ENCODE data around the gene MCC.
"Not testable (repeated sequence)": the region's sequence is repeated elsewhere in the genome, so short reads cannot be mapped to it uniquely, and the experiment has no call there.

The MCC gene

DNA sequence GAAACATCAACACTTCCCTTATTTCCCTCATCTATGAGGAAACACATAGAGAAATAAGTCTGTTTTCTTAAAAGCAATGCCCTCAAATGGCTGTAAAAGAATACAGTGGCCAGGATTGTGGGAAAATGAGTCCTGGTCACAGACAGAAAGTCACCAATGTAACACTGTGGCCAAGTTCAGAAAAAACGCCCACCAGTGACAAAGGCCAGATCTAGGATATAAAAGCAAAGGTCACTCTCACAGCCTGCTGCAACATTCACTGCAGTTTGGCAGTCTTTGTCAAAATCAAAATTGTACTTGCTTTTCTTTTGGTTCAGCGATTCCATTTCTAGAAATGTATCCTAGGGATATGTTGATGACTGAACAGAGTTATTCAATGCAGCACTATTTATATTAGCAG lies 84.0 kb downstream of the MCC start:
- TF ChIP-seq, protein P1, sequence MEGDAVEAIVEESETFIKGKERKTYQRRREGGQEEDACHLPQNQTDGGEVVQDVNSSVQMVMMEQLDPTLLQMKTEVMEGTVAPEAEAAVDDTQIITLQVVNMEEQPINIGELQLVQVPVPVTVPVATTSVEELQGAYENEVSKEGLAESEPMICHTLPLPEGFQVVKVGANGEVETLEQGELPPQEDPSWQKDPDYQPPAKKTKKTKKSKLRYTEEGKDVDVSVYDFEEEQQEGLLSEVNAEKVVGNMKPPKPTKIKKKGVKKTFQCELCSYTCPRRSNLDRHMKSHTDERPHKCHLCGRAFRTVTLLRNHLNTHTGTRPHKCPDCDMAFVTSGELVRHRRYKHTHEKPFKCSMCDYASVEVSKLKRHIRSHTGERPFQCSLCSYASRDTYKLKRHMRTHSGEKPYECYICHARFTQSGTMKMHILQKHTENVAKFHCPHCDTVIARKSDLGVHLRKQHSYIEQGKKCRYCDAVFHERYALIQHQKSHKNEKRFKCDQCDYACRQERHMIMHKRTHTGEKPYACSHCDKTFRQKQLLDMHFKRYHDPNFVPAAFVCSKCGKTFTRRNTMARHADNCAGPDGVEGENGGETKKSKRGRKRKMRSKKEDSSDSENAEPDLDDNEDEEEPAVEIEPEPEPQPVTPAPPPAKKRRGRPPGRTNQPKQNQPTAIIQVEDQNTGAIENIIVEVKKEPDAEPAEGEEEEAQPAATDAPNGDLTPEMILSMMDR (IDR thresholded peaks at IDR 0.05; ENCODE audit: low read depth, low read length, missing control alignments): no peak
- DNase-seq (ENCODE audit: low read depth): no peak
- H3K4me3 ChIP-seq (ENCODE audit: low read depth, low read length): no peak overlapping the region

GRCh38 chr5:113397986-113398385 lies 90.3 kb downstream of the MCC start:
- not testable (repeated sequence) for DNase-seq (ENCODE audit: low read depth); H3K4me3 ChIP-seq (ENCODE audit: low read depth, low read length)

- DNase-seq (ENCODE audit: low read depth): no peak
- TF ChIP-seq, protein P1 (IDR thresholded peaks at IDR 0.05; ENCODE audit: low read depth, low read length, missing control alignments): no peak
- no peak overlapping the region for H3K4me3 ChIP-seq (ENCODE audit: low read depth, low read length)
Measured at GRCh38 chr5:113397046-113397445, 91.2 kb downstream of the MCC start.

GRCh38 chr5:113394658-113395057 lies 93.6 kb downstream of the MCC start:
- no peak for DNase-seq (ENCODE audit: low read depth)
- TF ChIP-seq, protein P1 (IDR thresholded peaks at IDR 0.05; ENCODE audit: low read depth, low read length, missing control alignments): no peak
- no peak overlapping the region for H3K4me3 ChIP-seq (ENCODE audit: low read depth, low read length)

- TF ChIP-seq, protein P1 (IDR thresholded peaks at IDR 0.05; ENCODE audit: low read depth, low read length, missing control alignments): no peak
- no peak overlapping the region for H3K4me3 ChIP-seq (ENCODE audit: low read depth, low read length)
- DNase-seq (ENCODE audit: low read depth): no peak
Measured at GRCh38 chr5:113390224-113390623, 98.0 kb downstream of the MCC start.

GRCh38 chr5:113389116-113389515 lies 99.1 kb downstream of the MCC start:
- DNase-seq (ENCODE audit: low read depth): no peak
- H3K4me3 ChIP-seq (ENCODE audit: low read depth, low read length): no peak overlapping the region
- TF ChIP-seq, protein P1 (IDR thresholded peaks at IDR 0.05; ENCODE audit: low read depth, low read length, missing control alignments): no peak

GRCh38 chr5:113387844-113388243 lies 100.4 kb downstream of the MCC start:
- H3K4me3 ChIP-seq (ENCODE audit: low read depth, low read length): no peak overlapping the region
- DNase-seq (ENCODE audit: low read depth): no peak
- TF ChIP-seq, protein P1 (IDR thresholded peaks at IDR 0.05; ENCODE audit: low read depth, low read length, missing control alignments): no peak
